GM12878 (cell line): ENCODE data around the gene LIN54. TPM values are rescaled to one million over a fixed set of nuclear protein-coding genes. Genes with fewer than 3 reads are reported as not detected.

ENCODE experiments used
- ATAC-seq: fragments of 200-7000 bp; cut with Tn5 transposase; 3 replicates; pipeline ENCODE4 v1.9.1; 2020; ENCODE audit warnings: mild to moderate bottlenecking, moderate library complexity
- BruUV-seq: library from RNA; stranded (reverse); fragments of 400-500 nt; replicated peaks from 2 replicates; lab custom pipeline; 2021; lab: Mats Ljungman, UMichigan
- CTCF ChIA-PET: fragments of 300-600 bp; sonication (Branson Sonifier 250); formaldehyde crosslinking; extraction: SDS; loops from one replicate; lab custom pipeline; 2021; ENCODE audit warnings: inconsistent platforms; lab: Yijun Ruan, JAX
- POLR2A ChIA-PET: fragments of 350-600 bp; formaldehyde crosslinking; extraction: SDS; loops from one replicate; lab custom pipeline; 2021; ENCODE audit warnings: inconsistent platforms; lab: Charles Lee
- RAD21 ChIA-PET: fragments of 300-600 bp; sonication (Branson Sonifier 250); formaldehyde crosslinking; loops from one replicate; lab custom pipeline; 2023; ENCODE audit warnings: antibody characterized with exemption; ENCODE audit not compliant: unreplicated experiment; lab: Charles Lee
- SMC1A ChIA-PET: fragments of 300-600 bp; sonication (Branson Sonifier 250); formaldehyde crosslinking; loops from one replicate; lab custom pipeline; 2023; ENCODE audit not compliant: unreplicated experiment, uncharacterized antibody; lab: Charles Lee
- DNase-seq: peaks from one replicate; pipeline ENCODE4 v3.0.0-alpha.2; 2011; ENCODE audit warnings: low read depth, low spot score
- FAIRE-seq: peaks from 3 replicates; lab custom pipeline; 2011; peaks lifted over from hg19 to GRCh38; lab: Jason Lieb, UNC
- H2AFZ ChIP-seq: 2 replicates; pipeline ENCODE4 v1.6.0; 2011; ENCODE audit warnings: low read depth, low read length, control low read depth; ENCODE audit not compliant: control insufficient read depth
- H3K27ac ChIP-seq: 2 replicates; pipeline ENCODE4 v1.5.1; 2011; ENCODE audit warnings: control low read depth; ENCODE audit not compliant: control insufficient read depth, insufficient read depth
- H3K27me3 ChIP-seq, 2 experiments: replicated peaks in 1 of 2; 2 replicates each; pipeline versions ENCODE4 v1.6.0 to v1.6.1; 2011; ENCODE audit warnings: low read length in 1 of 2; ENCODE audit not compliant: control insufficient read depth in 2 of 2, insufficient read depth in 2 of 2
- H3K36me3 ChIP-seq, 2 experiments: 2 replicates each; pipeline ENCODE4 v1.5.1; 2011; ENCODE audit warnings: low read length in 1 of 2; ENCODE audit not compliant: control insufficient read depth in 2 of 2, insufficient read depth in 2 of 2
- H3K4me1 ChIP-seq: 2 replicates; pipeline ENCODE4 v1.6.1; 2011; ENCODE audit warnings: mild to moderate bottlenecking, low read length, moderate library complexity, mixed read lengths; ENCODE audit not compliant: control insufficient read depth, insufficient read depth
- H3K4me2 ChIP-seq: 2 replicates; pipeline ENCODE4 v1.6.0; 2011; ENCODE audit warnings: control low read depth; ENCODE audit not compliant: control insufficient read depth, insufficient read depth
- H3K4me3 ChIP-seq: fragments of 200-600 bp; sonication (generic); 2 replicates; pipeline ENCODE4 v1.5.1; 2016
- H3K79me2 ChIP-seq: 2 replicates; pipeline ENCODE4 v1.6.0; 2011; ENCODE audit warnings: low read length; ENCODE audit not compliant: control insufficient read depth, insufficient read depth
- H3K9ac ChIP-seq: 2 replicates; pipeline ENCODE4 v1.8.0; 2011; ENCODE audit warnings: low read length, control low read depth, mixed read lengths; ENCODE audit not compliant: control insufficient read depth, insufficient read depth
- H3K9me3 ChIP-seq: replicated peaks from 3 replicates; pipeline ENCODE4 v1.5.1; 2011; ENCODE audit warnings: mild to moderate bottlenecking, low read length; ENCODE audit not compliant: control insufficient read depth, insufficient read depth
- H4K20me1 ChIP-seq: 2 replicates; pipeline ENCODE4 v1.6.0; 2011; ENCODE audit not compliant: control insufficient read depth, insufficient read depth
- EP300 ChIP-seq, 2 experiments: fragments of 150-350 bp in 1 of 2; IDR thresholded peaks; 2 replicates each; pipeline ENCODE4 v1.6.1; 2011 to 2012; ENCODE audit warnings: low read depth in 2 of 2, low read length in 2 of 2, borderline replicate concordance in 1 of 2, improper control_type of control experiment in 1 of 2, inconsistent platforms in 1 of 2; ENCODE audit not compliant: control insufficient read depth in 1 of 2
- IRF4 ChIP-seq: IDR thresholded peaks from 2 replicates; pipeline ENCODE4 v1.6.1; 2011; ENCODE audit warnings: low read depth, low read length
- SPI1 ChIP-seq: IDR thresholded peaks from 2 replicates; pipeline ENCODE4 v1.6.1; 2011; ENCODE audit warnings: low read depth, mild to moderate bottlenecking, low read length, moderate library complexity, borderline replicate concordance; ENCODE audit not compliant: insufficient read depth
- SRF ChIP-seq, 2 experiments: IDR thresholded peaks; 2 replicates each; pipeline ENCODE4 v1.6.1; 2011; ENCODE audit warnings: low read depth in 2 of 2, low read length in 2 of 2, mild to moderate bottlenecking in 1 of 2, moderate library complexity in 1 of 2
- TCF3 ChIP-seq: IDR thresholded peaks from 2 replicates; pipeline ENCODE4 v1.6.1; 2012; ENCODE audit warnings: low read depth, mild to moderate bottlenecking, low read length, borderline replicate concordance; ENCODE audit not compliant: insufficient read depth
- WGBS: methylation state at CpG from one replicate; pipeline ENCODE4 v1.1.6; 2016; ENCODE audit warnings: low lambda C conversion rate; ENCODE audit not compliant: insufficient replicate concordance, insufficient coverage; ENCODE audit errors: missing lambda C conversion rate; 5-methylcytosine and 5-hydroxymethylcytosine counted together
- in situ Hi-C: fragments of 300-500 bp; cut with MboI; formaldehyde crosslinking; loops from 9 replicates; pipeline ENCODE4 v1.14.3; 2018; ENCODE audit warnings: mixed read lengths
- intact Hi-C: fragments of 100-400 bp; cut with micrococcal nuclease; formaldehyde crosslinking; loops from one replicate; pipeline ENCODE4 v1.14.2; 2022; ENCODE audit not compliant: unreplicated experiment
- polyA plus RNA-seq, 11 experiments: library from polyadenylated mRNA; depleted of rRNA in 4 of 11; unstranded in 6 of 11; stranded (reverse) in 5 of 11; fragments of >200 nt; fragmentation: Nextera tagmentation in 4 of 11; fragmentation: Illumina TruSeq in 1 of 11; extraction: Ambion mirVana in 4 of 11; extraction: Trizol in 1 of 11; gene quantifications; 1 replicate in 1 of 11; 2 replicates in 10 of 11; pipeline versions ENCODE4 v1.2.1 to v1.2.3, GENCODE V29; 2011 to 2016; ENCODE audit warnings: inconsistent platforms in 2 of 11, missing spikeins in 2 of 11, low read depth in 1 of 11
- total RNA-seq, 4 experiments: library from RNA; depleted of rRNA in 3 of 4; stranded (reverse); fragments of >200 nt in 3 of 4; fragmentation: Illumina TruSeq in 1 of 4; extraction: Trizol in 1 of 4; gene quantifications; 2 replicates each; pipeline versions ENCODE4 v1.2.1 to v1.2.3, GENCODE V29; 2013 to 2021
- TF ChIP-seq, protein P1 (sequence below): fragments of 450-650 bp; IDR thresholded peaks from 2 replicates; pipeline ENCODE4 v1.6.1; 2017; ENCODE audit warnings: antibody characterized with exemption, mild to moderate bottlenecking, moderate library complexity

Gene LIN54
- total and polyA plus RNA-seq, 10 of the 15 experiments (the other 5 are each of a cell fraction or from before 2014, with no cell fraction given) = 1.5 to 20.4 (median 12.2) TPM

GRCh38 chr4:82919386-82919785 is 91.2 kb downstream of the LIN54 start:
- ATAC-seq (no peak), FAIRE-seq (no peak), DNase-seq (no peak)
- Histone ChIP-seq H3K9me3 (no peaks in the 10 kb centered on the region), H3K4me2 (no peak overlapping the region), H3K79me2 (no peaks in the 10 kb centered on the region), H3K4me1 (no peaks in the 10 kb centered on the region), H4K20me1 (no peaks in the 10 kb centered on the region), H3K27me3 (no peaks in the 10 kb centered on the region), H3K9ac (no peak overlapping the region), H2AFZ (no peak overlapping the region), H3K36me3 (peaks cover 0 to 3% of the 10 kb centered on the region in 2 experiments; a peak in 3 of 4 replicates), H3K4me3 (no peak overlapping the region), H3K27ac (no peak overlapping the region)
- in situ Hi-C loops (no loop called here), intact Hi-C loops (no loop called here)
- RAD21 ChIA-PET = no interaction called here
- SMC1A ChIA-PET = interaction anchor here (1.1 kb wide), 1 partner anchor 13 kb away, joined by 4 read pairs; no protein-coding TSS in a partner anchor
- CTCF ChIA-PET = interaction anchor here (1.3 kb wide), 1 partner anchor 13 kb away, joined by 3 read pairs; no protein-coding TSS in a partner anchor
- WGBS = 65% methylated on average over 2 of the region's 2 CpGs
- no TSS peak for BruUV-seq
- POLR2A ChIA-PET = no interaction called here
- TF ChIP-seq EP300 (IDR thresholded peaks at IDR 0.05; ENCODE audit: borderline replicate concordance in 1 of 2, control insufficient read depth in 1 of 2, low read depth in 2 of 2, low read length in 2 of 2) (no peak), SPI1 (0 out of 2 replicates have a peak, but pooled peaks have one; percentile 8), IRF4 (no peak), SRF (IDR thresholded peaks at IDR 0.05; ENCODE audit: low read depth in 2 of 2, low read length in 2 of 2) (no peak), TCF3 (no peak)
- TF ChIP-seq, protein P1, sequence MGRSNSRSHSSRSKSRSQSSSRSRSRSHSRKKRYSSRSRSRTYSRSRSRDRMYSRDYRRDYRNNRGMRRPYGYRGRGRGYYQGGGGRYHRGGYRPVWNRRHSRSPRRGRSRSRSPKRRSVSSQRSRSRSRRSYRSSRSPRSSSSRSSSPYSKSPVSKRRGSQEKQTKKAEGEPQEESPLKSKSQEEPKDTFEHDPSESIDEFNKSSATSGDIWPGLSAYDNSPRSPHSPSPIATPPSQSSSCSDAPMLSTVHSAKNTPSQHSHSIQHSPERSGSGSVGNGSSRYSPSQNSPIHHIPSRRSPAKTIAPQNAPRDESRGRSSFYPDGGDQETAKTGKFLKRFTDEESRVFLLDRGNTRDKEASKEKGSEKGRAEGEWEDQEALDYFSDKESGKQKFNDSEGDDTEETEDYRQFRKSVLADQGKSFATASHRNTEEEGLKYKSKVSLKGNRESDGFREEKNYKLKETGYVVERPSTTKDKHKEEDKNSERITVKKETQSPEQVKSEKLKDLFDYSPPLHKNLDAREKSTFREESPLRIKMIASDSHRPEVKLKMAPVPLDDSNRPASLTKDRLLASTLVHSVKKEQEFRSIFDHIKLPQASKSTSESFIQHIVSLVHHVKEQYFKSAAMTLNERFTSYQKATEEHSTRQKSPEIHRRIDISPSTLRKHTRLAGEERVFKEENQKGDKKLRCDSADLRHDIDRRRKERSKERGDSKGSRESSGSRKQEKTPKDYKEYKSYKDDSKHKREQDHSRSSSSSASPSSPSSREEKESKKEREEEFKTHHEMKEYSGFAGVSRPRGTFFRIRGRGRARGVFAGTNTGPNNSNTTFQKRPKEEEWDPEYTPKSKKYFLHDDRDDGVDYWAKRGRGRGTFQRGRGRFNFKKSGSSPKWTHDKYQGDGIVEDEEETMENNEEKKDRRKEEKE = no peak
